GM12878 (cell line): ENCODE measurements around the gene COLQ. TPM values are rescaled to one million over a fixed set of nuclear protein-coding genes. Genes with fewer than 3 reads are reported as not detected.

Experiments
- ATAC-seq: fragments of 200-7000 bp; cut with Tn5 transposase; 3 replicates; pipeline ENCODE4 v1.9.1; 2020; ENCODE audit warnings: mild to moderate bottlenecking, moderate library complexity
- BruUV-seq: library from RNA; stranded (reverse); fragments of 400-500 nt; replicated peaks from 2 replicates; lab custom pipeline; 2021; lab: Mats Ljungman, UMichigan
- CTCF ChIA-PET: fragments of 300-600 bp; sonication (Branson Sonifier 250); formaldehyde crosslinking; extraction: SDS; loops from one replicate; lab custom pipeline; 2021; ENCODE audit warnings: inconsistent platforms; lab: Yijun Ruan, JAX
- POLR2A ChIA-PET: fragments of 350-600 bp; formaldehyde crosslinking; extraction: SDS; loops from one replicate; lab custom pipeline; 2021; ENCODE audit warnings: inconsistent platforms; lab: Charles Lee
- RAD21 ChIA-PET: fragments of 300-600 bp; sonication (Branson Sonifier 250); formaldehyde crosslinking; loops from one replicate; lab custom pipeline; 2023; ENCODE audit warnings: antibody characterized with exemption; ENCODE audit not compliant: unreplicated experiment; lab: Charles Lee
- SMC1A ChIA-PET: fragments of 300-600 bp; sonication (Branson Sonifier 250); formaldehyde crosslinking; loops from one replicate; lab custom pipeline; 2023; ENCODE audit not compliant: unreplicated experiment, uncharacterized antibody; lab: Charles Lee
- DNase-seq: peaks from one replicate; pipeline ENCODE4 v3.0.0-alpha.2; 2011; ENCODE audit warnings: low read depth, low spot score
- FAIRE-seq: peaks from 3 replicates; lab custom pipeline; 2011; peaks lifted over from hg19 to GRCh38; lab: Jason Lieb, UNC
- H2AFZ ChIP-seq: 2 replicates; pipeline ENCODE4 v1.6.0; 2011; ENCODE audit warnings: low read depth, low read length, control low read depth; ENCODE audit not compliant: control insufficient read depth
- H3K27ac ChIP-seq: 2 replicates; pipeline ENCODE4 v1.5.1; 2011; ENCODE audit warnings: control low read depth; ENCODE audit not compliant: control insufficient read depth, insufficient read depth
- H3K27me3 ChIP-seq, 2 experiments: replicated peaks in 1 of 2; 2 replicates each; pipeline versions ENCODE4 v1.6.0 to v1.6.1; 2011; ENCODE audit warnings: low read length in 1 of 2; ENCODE audit not compliant: control insufficient read depth in 2 of 2, insufficient read depth in 2 of 2
- H3K36me3 ChIP-seq, 2 experiments: 2 replicates each; pipeline ENCODE4 v1.5.1; 2011; ENCODE audit warnings: low read length in 1 of 2; ENCODE audit not compliant: control insufficient read depth in 2 of 2, insufficient read depth in 2 of 2
- H3K4me1 ChIP-seq: 2 replicates; pipeline ENCODE4 v1.6.1; 2011; ENCODE audit warnings: mild to moderate bottlenecking, low read length, moderate library complexity, mixed read lengths; ENCODE audit not compliant: control insufficient read depth, insufficient read depth
- H3K4me2 ChIP-seq: 2 replicates; pipeline ENCODE4 v1.6.0; 2011; ENCODE audit warnings: control low read depth; ENCODE audit not compliant: control insufficient read depth, insufficient read depth
- H3K4me3 ChIP-seq: fragments of 200-600 bp; sonication (generic); 2 replicates; pipeline ENCODE4 v1.5.1; 2016
- H3K79me2 ChIP-seq: 2 replicates; pipeline ENCODE4 v1.6.0; 2011; ENCODE audit warnings: low read length; ENCODE audit not compliant: control insufficient read depth, insufficient read depth
- H3K9ac ChIP-seq: 2 replicates; pipeline ENCODE4 v1.8.0; 2011; ENCODE audit warnings: low read length, control low read depth, mixed read lengths; ENCODE audit not compliant: control insufficient read depth, insufficient read depth
- H3K9me3 ChIP-seq: replicated peaks from 3 replicates; pipeline ENCODE4 v1.5.1; 2011; ENCODE audit warnings: mild to moderate bottlenecking, low read length; ENCODE audit not compliant: control insufficient read depth, insufficient read depth
- H4K20me1 ChIP-seq: 2 replicates; pipeline ENCODE4 v1.6.0; 2011; ENCODE audit not compliant: control insufficient read depth, insufficient read depth
- CBX5 ChIP-seq: sonication (generic); IDR thresholded peaks from 2 replicates; pipeline ENCODE4 v1.6.1; 2016; ENCODE audit warnings: low read depth, moderate library complexity, mild to moderate bottlenecking, inconsistent platforms
- CREM ChIP-seq: IDR thresholded peaks from 2 replicates; pipeline ENCODE4 v1.6.1; 2014; ENCODE audit warnings: antibody characterized with exemption, low read depth
- FOXM1 ChIP-seq: IDR thresholded peaks from 2 replicates; pipeline ENCODE4 v1.6.1; 2012; ENCODE audit warnings: low read depth, mild to moderate bottlenecking, inconsistent platforms, low read length, moderate library complexity
- NFXL1 ChIP-seq: fragments of 450-650 bp; IDR thresholded peaks from 2 replicates; pipeline ENCODE4 v1.6.1; 2017; ENCODE audit warnings: antibody characterized with exemption, mild to moderate bottlenecking, borderline replicate concordance
- PRDM15 ChIP-seq: fragments of 450-650 bp; formaldehyde crosslinking; IDR thresholded peaks from 2 replicates; pipeline ENCODE4 v1.4.0; 2020; ENCODE audit warnings: mild to moderate bottlenecking, moderate library complexity
- SREBF2 ChIP-seq: IDR thresholded peaks from 2 replicates; pipeline ENCODE4 v1.6.1; 2012; ENCODE audit warnings: mild to moderate bottlenecking, low read length
- TAF1 ChIP-seq: IDR thresholded peaks from 2 replicates; pipeline ENCODE4 v1.6.1; 2011; ENCODE audit warnings: mild to moderate bottlenecking, low read depth, low read length, borderline replicate concordance
- ZNF274 ChIP-seq: IDR thresholded peaks from one replicate; pipeline ENCODE4 v1.8.0; 2011; ENCODE audit not compliant: insufficient read length, insufficient read depth
- ZNF384 ChIP-seq: IDR thresholded peaks from 2 replicates; pipeline ENCODE4 v1.6.1; 2012; ENCODE audit warnings: low read depth, mild to moderate bottlenecking, low read length, improper control_type of control experiment, borderline replicate concordance
- WGBS: methylation state at CpG from one replicate; pipeline ENCODE4 v1.1.6; 2016; ENCODE audit warnings: low lambda C conversion rate; ENCODE audit not compliant: insufficient replicate concordance, insufficient coverage; ENCODE audit errors: missing lambda C conversion rate; 5-methylcytosine and 5-hydroxymethylcytosine counted together
- in situ Hi-C: fragments of 300-500 bp; cut with MboI; formaldehyde crosslinking; loops from 9 replicates; pipeline ENCODE4 v1.14.3; 2018; ENCODE audit warnings: mixed read lengths
- intact Hi-C: fragments of 100-400 bp; cut with micrococcal nuclease; formaldehyde crosslinking; loops from one replicate; pipeline ENCODE4 v1.14.2; 2022; ENCODE audit not compliant: unreplicated experiment
- polyA plus RNA-seq, 11 experiments: library from polyadenylated mRNA; depleted of rRNA in 4 of 11; unstranded in 6 of 11; stranded (reverse) in 5 of 11; fragments of >200 nt; fragmentation: Nextera tagmentation in 4 of 11; fragmentation: Illumina TruSeq in 1 of 11; extraction: Ambion mirVana in 4 of 11; extraction: Trizol in 1 of 11; gene quantifications; 1 replicate in 1 of 11; 2 replicates in 10 of 11; pipeline versions ENCODE4 v1.2.1 to v1.2.3, GENCODE V29; 2011 to 2016; ENCODE audit warnings: inconsistent platforms in 2 of 11, missing spikeins in 2 of 11, low read depth in 1 of 11
- total RNA-seq, 4 experiments: library from RNA; depleted of rRNA in 3 of 4; stranded (reverse); fragments of >200 nt in 3 of 4; fragmentation: Illumina TruSeq in 1 of 4; extraction: Trizol in 1 of 4; gene quantifications; 2 replicates each; pipeline versions ENCODE4 v1.2.1 to v1.2.3, GENCODE V29; 2013 to 2021
- TF ChIP-seq, protein P1 (sequence below): fragments of 450-650 bp; IDR thresholded peaks from 2 replicates; pipeline ENCODE4 v1.6.1; 2017; ENCODE audit warnings: mild to moderate bottlenecking

COLQ gene
- total and polyA plus RNA-seq, 10 of the 15 experiments (the other 5 are each of a cell fraction or from before 2014, with no cell fraction given), result 0.13 to 2.7 (median 0.70) TPM

- ChIA-PET POLR2A (no interaction called here), CTCF (no interaction called here), SMC1A (interaction anchor here (1.4 kb wide), 1 partner anchor 15 kb away, joined by 3 read pairs; no protein-coding TSS in a partner anchor), RAD21 (interaction anchor here (0.6 kb wide), 1 partner anchor 82 kb away, joined by 3 read pairs; no protein-coding TSS in a partner anchor)
- H2AFZ ChIP-seq, result no peak overlapping the region
- peaks cover 9% of the 10 kb centered on the region for H3K4me1 ChIP-seq
- no peak overlapping the region for H3K27ac ChIP-seq
- no peak overlapping the region for H3K4me2 ChIP-seq
- no peaks in the 10 kb centered on the region for H3K27me3 ChIP-seq
- in situ Hi-C loops, result no loop called here
- intact Hi-C loops, result no loop called here
- no peaks in the 10 kb centered on the region for H3K36me3 ChIP-seq
- no peaks in the 10 kb centered on the region for H4K20me1 ChIP-seq
- no peak overlapping the region for H3K9ac ChIP-seq
- FAIRE-seq, result no peak
- WGBS, result 35% methylated on average over 4 of the region's 4 CpGs
- TF ChIP-seq NFXL1 (no peak), TAF1 (no peak), ZNF274 (no peak), PRDM15 (CRISPR knock-in tag) (no peak), SREBF2 (no peak), CREM (no peak), ZNF384 (no peak), CBX5 (no peak), FOXM1 (no peak)
- TF ChIP-seq, protein P1, sequence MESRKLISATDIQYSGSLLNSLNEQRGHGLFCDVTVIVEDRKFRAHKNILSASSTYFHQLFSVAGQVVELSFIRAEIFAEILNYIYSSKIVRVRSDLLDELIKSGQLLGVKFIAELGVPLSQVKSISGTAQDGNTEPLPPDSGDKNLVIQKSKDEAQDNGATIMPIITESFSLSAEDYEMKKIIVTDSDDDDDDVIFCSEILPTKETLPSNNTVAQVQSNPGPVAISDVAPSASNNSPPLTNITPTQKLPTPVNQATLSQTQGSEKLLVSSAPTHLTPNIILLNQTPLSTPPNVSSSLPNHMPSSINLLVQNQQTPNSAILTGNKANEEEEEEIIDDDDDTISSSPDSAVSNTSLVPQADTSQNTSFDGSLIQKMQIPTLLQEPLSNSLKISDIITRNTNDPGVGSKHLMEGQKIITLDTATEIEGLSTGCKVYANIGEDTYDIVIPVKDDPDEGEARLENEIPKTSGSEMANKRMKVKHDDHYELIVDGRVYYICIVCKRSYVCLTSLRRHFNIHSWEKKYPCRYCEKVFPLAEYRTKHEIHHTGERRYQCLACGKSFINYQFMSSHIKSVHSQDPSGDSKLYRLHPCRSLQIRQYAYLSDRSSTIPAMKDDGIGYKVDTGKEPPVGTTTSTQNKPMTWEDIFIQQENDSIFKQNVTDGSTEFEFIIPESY, result no peak
- TF ChIP-seq, all 136 proteins: peak for 0
- Histone ChIP-seq H3K9me3 (no peaks in the 10 kb centered on the region; the same call in 2 of the 3 replicates), H3K4me3 (no peak overlapping the region), H3K79me2 (no peaks in the 10 kb centered on the region)
- no peak for DNase-seq
- ATAC-seq, result no peak
- no TSS peak for BruUV-seq
Observed at GRCh38 chr3:15486979-15487378, 34.5 kb downstream of the COLQ start.
